ENCODE data around the gene KIF11. TPM values are rescaled to one million over a fixed set of nuclear protein-coding genes. Genes with fewer than 3 reads are reported as not detected.
"Not testable (repeated sequence)": the region's sequence is repeated elsewhere in the genome, so short reads cannot be mapped to it uniquely, and the experiment has no call there.

Gene KIF11
- total RNA-seq, 1 donor from 2014 or later = 39.9 TPM

DNA sequence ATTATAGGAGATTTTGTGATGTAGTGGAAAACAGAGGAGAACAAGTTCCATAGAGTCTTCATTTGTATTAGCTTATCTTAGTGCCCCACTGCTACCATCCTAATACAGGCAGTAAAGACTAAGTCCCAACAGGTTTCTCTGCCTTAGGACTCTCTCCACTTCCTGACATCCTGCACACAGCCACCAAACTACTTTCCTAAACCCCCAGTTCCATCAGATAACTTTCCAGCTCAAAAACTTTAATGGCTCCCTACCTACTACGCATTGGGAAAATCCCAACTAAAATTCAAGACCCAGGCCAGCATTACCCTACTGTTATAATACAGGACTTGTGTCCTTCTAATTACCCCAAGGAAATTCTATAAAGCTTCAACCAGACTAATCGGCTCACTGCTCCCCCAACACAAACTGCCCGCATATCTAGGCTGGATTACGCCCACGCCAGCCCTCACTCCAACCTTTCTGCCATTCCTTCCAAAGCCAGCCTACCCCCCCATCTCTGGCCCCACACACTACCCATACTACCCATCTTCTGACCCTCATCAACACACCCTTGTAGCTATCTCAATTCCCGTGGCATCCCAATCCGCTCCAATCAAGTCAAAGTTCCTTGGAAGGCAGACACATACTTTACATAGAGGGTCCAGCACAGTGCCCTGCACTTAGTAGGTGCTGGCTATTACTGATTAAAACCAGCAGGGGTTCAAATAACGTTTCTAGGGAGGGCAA, 20.4 kb upstream of the KIF11 start:
- H3K4me3 Mint-ChIP-seq = peak overlapping the region; percentile 79
- no peaks in the 10 kb centered on the region for H3K27me3 Mint-ChIP-seq
- no peaks in the 10 kb centered on the region for H3K9me3 Mint-ChIP-seq
- DNase-seq = no peak
- peaks cover 27% of the 10 kb centered on the region for H3K36me3 Mint-ChIP-seq (ENCODE audit: low read depth)
- H3K4me1 Mint-ChIP-seq = peaks cover 34% of the 10 kb centered on the region
- H3K27ac Mint-ChIP-seq = peak overlapping the region; percentile 63
- intact Hi-C loops (cut with micrococcal nuclease) = loop anchor here (5.0 kb wide), 1 partner anchor 280 kb away; the partner anchor contains the start of genes CPEB3 and MARCHF5

DNA sequence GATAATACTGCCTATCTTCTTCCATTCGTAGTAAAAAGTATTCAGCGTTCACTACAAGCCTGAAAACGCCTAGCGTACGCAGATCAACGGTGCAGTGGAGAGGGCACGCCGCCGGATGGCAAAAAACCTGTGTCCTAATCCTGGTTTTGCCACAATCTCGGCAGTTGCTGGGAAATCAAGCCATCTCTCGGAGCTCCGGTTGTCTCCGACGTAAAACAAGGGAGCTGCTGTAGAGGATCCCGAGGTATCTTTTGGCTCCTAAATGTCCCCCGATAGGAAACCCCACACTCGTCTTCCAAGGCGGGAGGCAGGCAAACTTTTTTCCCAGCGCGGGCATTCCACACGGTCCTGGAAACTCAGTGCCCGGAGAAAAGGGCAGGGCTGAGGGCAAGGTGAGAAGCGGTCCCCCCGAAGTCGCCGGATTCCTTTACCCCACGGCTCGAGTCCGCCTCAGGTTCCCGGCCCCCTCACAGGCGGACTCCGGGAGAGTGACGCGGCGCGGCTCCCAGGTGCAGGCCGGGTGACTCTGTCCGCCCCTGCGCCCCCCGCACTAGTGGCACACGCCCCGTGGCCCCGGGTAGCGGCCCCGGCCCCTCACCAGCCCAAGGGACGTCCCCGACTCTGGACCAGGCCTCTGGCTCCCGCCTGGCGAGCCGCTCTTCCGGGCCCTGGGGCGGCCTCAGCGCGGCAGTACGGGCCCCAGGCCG, 19.7 kb upstream of the KIF11 start:
- H3K27ac Mint-ChIP-seq = peak overlapping the region; percentile 63
- peak overlapping the region; percentile 79 for H3K4me3 Mint-ChIP-seq
- intact Hi-C loops (cut with micrococcal nuclease) = loop anchor here (5.0 kb wide), 1 partner anchor 281 kb away; the partner anchor contains the start of genes CPEB3 and MARCHF5
- H3K36me3 Mint-ChIP-seq (ENCODE audit: low read depth) = peaks cover 24% of the 10 kb centered on the region
- no peaks in the 10 kb centered on the region for H3K9me3 Mint-ChIP-seq
- no peaks in the 10 kb centered on the region for H3K27me3 Mint-ChIP-seq
- peak; percentile 81 for DNase-seq
- H3K4me1 Mint-ChIP-seq = peaks cover 30% of the 10 kb centered on the region

DNA sequence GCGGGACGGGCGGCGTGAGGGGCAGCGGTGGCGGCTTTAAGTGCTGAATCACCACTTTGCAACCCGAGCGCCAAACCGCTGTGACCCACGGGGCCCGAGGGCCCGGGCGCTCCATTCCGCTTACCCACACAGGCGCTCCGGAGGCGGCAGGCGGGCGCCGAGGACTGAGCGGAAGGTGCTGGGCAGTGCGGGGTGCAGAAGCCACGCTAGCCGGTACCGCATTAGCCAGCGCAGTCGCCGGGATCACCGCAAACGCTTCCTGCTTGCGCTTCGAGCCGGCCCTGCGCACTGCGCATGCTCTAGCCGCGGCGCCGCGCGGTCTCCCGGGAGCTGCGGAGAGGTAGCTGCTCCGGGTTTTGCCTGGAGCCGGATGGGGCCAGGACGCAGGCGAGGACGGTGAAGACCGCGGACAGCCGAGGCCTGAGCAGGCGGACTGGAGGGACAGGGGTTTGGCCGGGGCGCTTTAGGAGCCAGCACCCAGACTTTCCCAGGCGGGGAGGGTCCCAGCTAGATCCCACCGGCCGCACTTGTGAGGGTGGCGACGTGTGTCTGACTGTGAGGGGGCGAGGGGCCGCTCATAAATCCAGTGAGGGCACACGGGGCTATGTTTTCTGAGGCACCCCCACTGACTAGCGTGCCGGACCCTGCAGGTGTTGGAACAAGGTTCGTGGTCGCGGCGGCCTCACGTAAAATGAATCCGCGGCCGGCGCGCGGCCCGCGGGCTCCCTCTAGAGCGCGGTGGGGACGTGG, 19.0 kb upstream of the KIF11 start, which contains the start of gene IDE:
Gene IDE, minus strand, starts transcription at position 296 of the 750 bp plus-strand sequence. Its CDS starts 74 bp downstream, at position 222.
- H3K4me3 Mint-ChIP-seq = peak within 1 kb of the TSS; percentile 79
- intact Hi-C loops (cut with micrococcal nuclease) = loop anchor here (1.0 to 5.0 kb wide), 3 partner anchors 17 to 282 kb away; partner anchors contain the start of genes CPEB3 and MARCHF5
- DNase-seq = peak; percentile 96
- peaks cover 29% of the 10 kb centered on the region for H3K4me1 Mint-ChIP-seq
- no peaks in the 10 kb centered on the region for H3K9me3 Mint-ChIP-seq
- peaks cover 22% of the 10 kb centered on the region for H3K36me3 Mint-ChIP-seq (ENCODE audit: low read depth)
- peak within 1 kb of the TSS; percentile 92 for H3K27ac Mint-ChIP-seq
- H3K27me3 Mint-ChIP-seq = no peaks in the 10 kb centered on the region

DNA sequence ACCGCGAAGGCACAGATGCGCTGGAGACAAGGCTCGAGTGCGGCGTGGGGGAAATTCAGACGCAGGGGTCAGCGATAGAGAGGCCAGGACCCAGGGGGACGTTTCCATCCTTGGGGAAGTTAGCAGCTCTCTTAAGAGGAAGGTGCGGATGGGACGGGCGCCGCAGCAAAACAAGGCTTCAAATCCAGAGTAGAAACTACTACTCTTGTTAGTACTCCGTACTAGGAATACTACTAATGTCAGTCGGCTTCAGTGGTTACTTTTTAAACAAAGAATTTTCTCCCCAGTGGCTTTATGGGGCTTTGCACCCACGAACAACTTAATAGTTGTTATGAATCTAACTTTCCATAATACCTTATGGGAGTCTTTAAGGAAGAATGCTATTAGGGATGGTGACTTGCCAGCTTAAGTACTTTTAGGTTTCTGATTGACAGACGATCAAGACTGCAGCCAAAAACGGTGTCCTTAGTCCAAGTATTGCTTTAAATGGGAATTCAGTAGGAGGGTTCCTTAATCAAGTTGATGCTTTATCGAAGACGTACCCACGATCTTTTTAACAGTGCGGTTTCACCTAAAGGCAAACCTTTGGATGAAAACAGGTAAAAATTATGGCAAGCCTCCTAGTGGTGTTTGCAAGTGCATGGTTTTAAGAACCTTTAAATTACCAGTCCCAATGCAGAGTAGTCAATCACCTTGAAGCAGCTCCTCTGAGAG, 18.2 kb upstream of the KIF11 start:
- Mint-ChIP-seq H3K4me1 (peaks cover 27% of the 10 kb centered on the region), H3K36me3 (ENCODE audit: low read depth) (peaks cover 16% of the 10 kb centered on the region), H3K9me3 (no peaks in the 10 kb centered on the region), H3K4me3 (peak overlapping the region; percentile 79), H3K27me3 (no peaks in the 10 kb centered on the region), H3K27ac (peak overlapping the region; percentile 92)
- peak; percentile 69 for DNase-seq
- intact Hi-C loops (cut with micrococcal nuclease) = loop anchor here (1.0 to 5.0 kb wide), 3 partner anchors 17 to 282 kb away; partner anchors contain the start of genes CPEB3 and MARCHF5

DNA sequence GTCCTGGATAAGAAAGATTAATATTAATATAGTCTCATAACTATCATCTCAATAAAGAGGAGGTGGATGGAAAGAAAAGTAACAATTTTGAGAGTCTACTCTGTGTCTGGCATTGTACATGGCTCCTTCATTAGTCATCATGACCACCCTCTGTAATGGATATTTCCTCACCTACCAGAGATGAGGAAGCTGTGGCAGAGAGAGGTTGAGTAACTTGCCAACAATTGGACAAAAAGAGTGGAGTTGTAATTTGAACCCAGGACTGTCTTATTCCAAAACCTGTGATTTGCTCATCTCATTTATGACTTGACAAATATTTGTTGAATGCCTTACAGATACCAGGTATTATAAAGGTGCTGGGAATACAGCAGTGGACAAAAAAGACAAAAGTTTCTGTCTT, 17.0 kb upstream of the KIF11 start:
- intact Hi-C loops (cut with micrococcal nuclease) = no loop called here
- no peaks in the 10 kb centered on the region for H3K9me3 Mint-ChIP-seq
- H3K36me3 Mint-ChIP-seq (ENCODE audit: low read depth) = peaks cover 14% of the 10 kb centered on the region
- no peak overlapping the region for H3K27ac Mint-ChIP-seq
- peaks cover 24% of the 10 kb centered on the region for H3K4me1 Mint-ChIP-seq
- H3K27me3 Mint-ChIP-seq = no peaks in the 10 kb centered on the region
- no peak overlapping the region for H3K4me3 Mint-ChIP-seq
- no peak for DNase-seq

DNA sequence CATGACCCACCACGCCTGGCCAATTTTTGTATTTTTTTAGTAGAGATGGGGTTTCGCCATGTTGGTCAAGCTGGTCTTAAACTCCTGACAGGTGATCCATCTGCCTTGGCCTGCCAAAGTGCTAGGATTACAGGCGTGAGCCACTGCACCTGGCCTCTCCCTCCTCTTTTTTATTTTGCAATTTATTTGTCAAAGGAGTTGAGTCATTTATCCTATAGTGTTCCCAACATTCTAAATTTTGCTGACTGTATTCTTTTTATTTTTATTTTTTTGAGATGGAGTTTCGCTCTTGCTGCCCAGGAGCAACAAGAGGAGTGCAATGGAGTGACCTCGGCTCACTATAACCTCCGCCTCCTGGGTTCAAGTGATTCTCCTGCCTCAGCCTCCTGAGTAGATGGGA, 10.6 kb upstream of the KIF11 start:
- H3K4me1 Mint-ChIP-seq; intact Hi-C loops (cut with micrococcal nuclease); H3K27ac Mint-ChIP-seq; H3K9me3 Mint-ChIP-seq; H3K4me3 Mint-ChIP-seq; DNase-seq; H3K36me3 Mint-ChIP-seq (ENCODE audit: low read depth); H3K27me3 Mint-ChIP-seq: not testable (repeated sequence)

DNA sequence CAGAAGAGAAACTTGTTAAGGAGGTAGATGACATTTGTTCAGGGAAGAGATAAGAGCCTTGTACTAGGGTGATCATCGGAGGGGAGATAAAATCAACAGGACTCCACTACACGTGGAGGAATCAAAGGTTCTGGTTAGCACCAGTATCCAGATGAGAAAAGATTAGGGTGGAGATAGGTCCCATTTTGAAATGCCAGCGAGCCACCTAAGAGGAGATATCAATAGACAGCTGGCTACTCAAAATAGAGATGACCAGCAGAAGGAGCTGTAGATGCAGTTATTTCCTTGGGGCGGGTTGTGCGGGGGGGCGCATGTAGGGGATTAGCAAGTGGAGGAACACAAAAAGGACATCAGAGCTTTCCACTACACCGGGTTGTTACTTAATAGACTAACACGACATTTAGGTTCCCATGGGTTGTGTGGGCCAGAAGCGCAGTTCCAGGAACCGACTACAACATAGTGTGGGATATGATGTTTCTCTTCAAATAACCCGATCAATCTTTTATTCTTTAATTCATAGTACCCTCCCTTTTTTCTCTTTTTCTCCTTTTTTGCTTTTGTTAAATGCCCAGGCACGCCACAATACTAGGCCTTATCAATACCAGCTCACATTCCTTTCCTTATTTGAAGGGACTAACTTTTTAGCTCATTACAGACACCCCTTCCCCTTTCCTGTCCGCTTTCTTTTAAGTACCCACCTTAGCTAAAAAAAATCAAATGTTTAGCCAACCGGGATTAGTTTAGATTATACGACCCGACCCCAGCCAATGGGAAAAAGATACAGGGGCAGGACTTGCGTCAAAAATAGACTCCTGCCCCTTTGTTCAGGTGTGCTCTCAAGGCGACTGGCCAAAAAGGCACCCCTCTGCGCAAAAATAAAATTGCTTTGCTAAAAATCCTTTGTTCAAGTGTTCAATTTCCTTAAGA, 2.0 kb upstream of the KIF11 start:
- H3K36me3 Mint-ChIP-seq (ENCODE audit: low read depth) = peaks cover 4% of the 10 kb centered on the region
- peak; percentile 65 for DNase-seq
- peak overlapping the region; percentile 98 for H3K27ac Mint-ChIP-seq
- no peaks in the 10 kb centered on the region for H3K9me3 Mint-ChIP-seq
- peaks cover 35% of the 10 kb centered on the region for H3K4me1 Mint-ChIP-seq
- no peaks in the 10 kb centered on the region for H3K27me3 Mint-ChIP-seq
- intact Hi-C loops (cut with micrococcal nuclease) = loop anchor here (1.0 to 5.0 kb wide), 7 partner anchors 11 to 668 kb away; partner anchors contain the start of genes BTAF1, EXOC6 and IDE
- peak overlapping the region; percentile 99 for H3K4me3 Mint-ChIP-seq

DNA sequence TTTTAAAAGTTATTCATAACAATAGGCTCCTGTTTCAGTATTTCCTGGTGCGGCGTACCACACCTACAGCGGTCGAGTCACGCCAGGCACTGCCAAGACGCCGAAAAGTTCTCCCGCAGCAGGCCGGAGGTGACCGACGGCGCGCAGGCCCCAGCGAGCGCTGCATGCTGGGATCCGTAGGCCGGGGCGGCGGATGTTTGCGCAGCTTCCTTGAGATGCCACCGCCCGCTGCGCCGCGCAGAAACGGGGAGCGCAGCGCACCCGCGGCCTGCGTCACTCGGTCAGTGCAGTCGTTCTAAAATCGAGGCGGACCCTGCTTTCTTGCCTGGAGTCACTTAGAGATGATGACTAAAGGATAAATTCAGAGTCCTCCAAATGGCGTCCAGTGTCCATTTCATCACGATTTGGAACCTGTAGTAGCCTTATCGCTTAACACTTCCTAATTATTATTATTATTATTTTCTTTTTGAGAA, 1.3 kb upstream of the KIF11 start:
- peak overlapping the region; percentile 98 for H3K27ac Mint-ChIP-seq
- intact Hi-C loops (cut with micrococcal nuclease) = loop anchor here (1.0 to 5.0 kb wide), 8 partner anchors 11 to 668 kb away; partner anchors contain the start of genes BTAF1, CPEB3, EXOC6 and IDE
- peak overlapping the region; percentile 99 for H3K4me3 Mint-ChIP-seq
- peaks cover 4% of the 10 kb centered on the region for H3K36me3 Mint-ChIP-seq (ENCODE audit: low read depth)
- H3K27me3 Mint-ChIP-seq = no peaks in the 10 kb centered on the region
- DNase-seq = peak; percentile 97
- H3K4me1 Mint-ChIP-seq = peaks cover 40% of the 10 kb centered on the region
- no peaks in the 10 kb centered on the region for H3K9me3 Mint-ChIP-seq

DNA sequence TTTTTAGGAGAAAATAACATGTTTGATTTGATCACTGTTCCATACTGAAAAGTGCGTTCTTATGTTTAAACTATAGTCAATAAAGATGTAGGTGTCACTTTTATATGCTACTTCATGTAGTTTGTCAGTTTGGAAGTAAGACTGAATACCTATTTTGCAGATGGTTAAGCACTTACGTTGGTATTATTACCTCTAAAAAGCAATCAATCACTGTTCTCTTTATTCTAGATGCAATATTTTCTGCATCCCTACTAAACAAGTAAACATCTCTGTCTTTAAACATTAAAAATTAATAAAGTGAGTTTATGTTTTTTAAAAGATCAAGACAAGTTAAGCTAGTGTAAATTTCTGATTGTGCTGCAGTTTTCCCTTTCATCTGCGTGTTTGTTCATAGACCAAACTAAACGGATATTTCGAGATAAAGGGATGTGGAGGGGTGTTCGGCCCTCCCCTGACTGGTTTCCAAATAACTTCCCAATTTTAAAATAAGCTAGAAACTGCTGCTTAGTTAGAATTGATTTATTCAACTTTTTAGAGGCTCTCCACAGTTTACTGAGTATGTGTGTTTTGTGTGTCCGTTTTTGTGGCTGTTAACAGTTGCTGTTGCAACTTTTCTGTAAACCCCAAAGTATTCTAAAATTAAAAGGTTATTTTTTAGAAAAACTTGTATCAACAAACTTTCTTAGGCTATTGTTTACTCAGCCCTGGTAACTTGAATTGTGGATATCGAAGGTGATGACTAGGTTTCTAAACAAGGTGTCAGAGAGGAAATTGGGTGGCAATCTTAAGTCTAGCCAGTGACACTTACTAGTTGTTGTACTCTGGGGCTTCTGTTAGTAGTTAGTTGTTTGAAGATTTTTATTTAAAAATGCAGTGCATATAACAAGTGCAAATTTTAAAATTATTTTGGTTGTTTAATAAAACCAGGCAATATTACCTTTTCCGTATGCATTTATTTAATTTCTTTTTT, 974 bp downstream of the KIF11 start:
- peaks cover 11% of the 10 kb centered on the region for H3K36me3 Mint-ChIP-seq (ENCODE audit: low read depth)
- peaks cover 58% of the 10 kb centered on the region for H3K4me1 Mint-ChIP-seq
- no peaks in the 10 kb centered on the region for H3K9me3 Mint-ChIP-seq
- DNase-seq = no peak
- peak overlapping the region; percentile 99 for H3K4me3 Mint-ChIP-seq
- intact Hi-C loops (cut with micrococcal nuclease) = loop anchor here (5.0 kb wide), 3 partner anchors 77 to 253 kb away; partner anchors contain the start of gene EXOC6
- peak overlapping the region; percentile 98 for H3K27ac Mint-ChIP-seq
- no peaks in the 10 kb centered on the region for H3K27me3 Mint-ChIP-seq

DNA sequence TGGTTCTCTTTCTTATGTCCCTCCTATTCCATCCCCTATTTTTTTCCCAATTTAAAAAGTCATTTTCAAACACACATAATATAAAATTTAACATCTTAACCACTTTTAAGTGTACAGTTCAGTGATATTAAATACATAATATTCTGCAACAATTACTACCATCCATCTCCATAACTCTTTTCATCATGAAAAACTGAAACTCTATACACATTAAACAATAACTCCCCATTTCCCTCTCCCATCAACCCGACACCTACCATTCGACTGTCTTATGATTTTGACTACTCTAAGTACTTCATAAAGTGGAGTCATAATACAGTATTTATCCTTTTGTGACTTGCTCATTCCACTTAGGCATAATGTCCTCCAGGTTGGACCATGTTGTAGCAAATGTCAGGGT, 2.6 kb downstream of the KIF11 start:
- intact Hi-C loops (cut with micrococcal nuclease) = no loop called here
- Mint-ChIP-seq H3K4me1 (peaks cover 57% of the 10 kb centered on the region), H3K9me3 (no peaks in the 10 kb centered on the region), H3K36me3 (ENCODE audit: low read depth) (peaks cover 13% of the 10 kb centered on the region), H3K27me3 (no peaks in the 10 kb centered on the region), H3K27ac (peak overlapping the region; percentile 61), H3K4me3 (peak overlapping the region; percentile 99)
- no peak for DNase-seq

DNA sequence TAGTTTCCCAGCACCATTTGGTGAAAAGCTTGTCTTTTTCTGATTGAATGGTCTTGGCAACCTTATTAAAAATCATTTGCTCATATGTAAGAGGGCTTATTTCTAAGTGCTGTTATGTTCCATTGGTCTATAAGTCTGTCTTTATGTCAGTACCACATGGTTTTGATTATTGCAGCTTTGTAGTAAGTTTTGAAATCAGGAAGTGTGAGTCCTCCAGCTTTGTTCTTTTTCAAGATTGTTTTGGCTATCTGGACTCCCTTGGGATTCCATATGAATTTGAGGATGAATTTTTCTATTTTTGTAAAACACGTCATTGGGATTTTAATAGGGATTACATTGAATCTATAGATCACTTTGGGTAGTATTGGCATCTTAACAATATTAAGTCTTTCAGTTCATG, 5.4 kb downstream of the KIF11 start:
- H3K27me3 Mint-ChIP-seq = no peaks in the 10 kb centered on the region
- H3K27ac Mint-ChIP-seq = peak overlapping the region; percentile 36
- intact Hi-C loops (cut with micrococcal nuclease) = no loop called here
- no peaks in the 10 kb centered on the region for H3K9me3 Mint-ChIP-seq
- DNase-seq = no peak
- H3K4me3 Mint-ChIP-seq = peak overlapping the region; percentile 12
- H3K4me1 Mint-ChIP-seq = peaks cover 61% of the 10 kb centered on the region
- peaks cover 27% of the 10 kb centered on the region for H3K36me3 Mint-ChIP-seq (ENCODE audit: low read depth)

Measured in activated CD4-positive, alpha-beta T cell treated with anti-CD3 and anti-CD28 coated beads, Interleukin-2, amount 10 ng/mL, durations not matched to agents 24 days and 14 days (primary cell).